Measurements from ENCODE around the gene EDIL3. TPM values are rescaled to one million over a fixed set of nuclear protein-coding genes. Genes with fewer than 3 reads are reported as not detected.
A peak's percentile ranks its signal among the peaks of the same experiment; 100 is the strongest.

The EDIL3 gene
- total and polyA plus RNA-seq, 2 donors (not counting 1 experiment from before 2014, with no cell fraction given), result 12.1 to 149 TPM

DNA sequence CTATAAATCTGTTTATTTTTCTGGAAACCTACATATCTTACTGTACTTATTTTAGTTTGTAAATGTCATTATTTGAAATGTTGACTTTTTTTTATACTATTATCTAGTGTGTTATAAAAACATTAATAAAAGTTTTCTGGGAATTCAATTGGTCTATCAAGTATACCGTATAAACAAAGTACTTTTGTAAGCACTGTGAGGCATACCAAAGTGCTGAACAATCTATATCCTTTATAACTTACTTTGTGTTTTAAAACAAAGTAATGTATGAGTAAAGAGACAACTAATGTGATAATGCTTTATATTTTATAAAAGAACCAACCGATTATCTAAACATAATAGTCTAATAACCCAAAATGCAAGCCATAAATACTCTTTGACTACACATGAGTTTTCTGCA lies 23.1 kb downstream of the EDIL3 start:
- Histone ChIP-seq H3K4me3 (replicated peaks in 1 of 4; ENCODE audit: control extremely low read depth in 1 of 4, insufficient read depth in 1 of 4, low read depth in 3 of 4, low read length in 4 of 4) (no peak overlapping the region), H3K4me1 (ENCODE audit: control insufficient read depth, extremely low read depth, insufficient read depth, low read length) (no peaks in the 10 kb centered on the region), H3K36me3 (ENCODE audit: control insufficient read depth, insufficient read depth, low read length) (no peaks in the 10 kb centered on the region), H3K9me3 (ENCODE audit: control insufficient read depth, insufficient read depth, low read depth, low read length) (no peaks in the 10 kb centered on the region), H3K9ac (ENCODE audit: insufficient read depth, low read length) (no peak overlapping the region), H3K79me2 (ENCODE audit: control insufficient read depth, insufficient read depth, low read length) (no peaks in the 10 kb centered on the region), H3K27me3 (ENCODE audit: control insufficient read depth, insufficient read depth, low read length) (no peaks in the 10 kb centered on the region), H3K4me2 (ENCODE audit: extremely low read depth, insufficient read depth, low read length) (no peak overlapping the region), H2AFZ (ENCODE audit: low read length) (no peak overlapping the region), H3K27ac (ENCODE audit: insufficient read depth, low read length) (no peak overlapping the region), H4K20me1 (ENCODE audit: control insufficient read depth, extremely low read depth, insufficient read depth, low read length) (no peaks in the 10 kb centered on the region)
- TF ChIP-seq EZH2 (IDR thresholded peaks at IDR 0.05; ENCODE audit: low read length, missing control alignments), result no peak
- TF ChIP-seq, protein P1, sequence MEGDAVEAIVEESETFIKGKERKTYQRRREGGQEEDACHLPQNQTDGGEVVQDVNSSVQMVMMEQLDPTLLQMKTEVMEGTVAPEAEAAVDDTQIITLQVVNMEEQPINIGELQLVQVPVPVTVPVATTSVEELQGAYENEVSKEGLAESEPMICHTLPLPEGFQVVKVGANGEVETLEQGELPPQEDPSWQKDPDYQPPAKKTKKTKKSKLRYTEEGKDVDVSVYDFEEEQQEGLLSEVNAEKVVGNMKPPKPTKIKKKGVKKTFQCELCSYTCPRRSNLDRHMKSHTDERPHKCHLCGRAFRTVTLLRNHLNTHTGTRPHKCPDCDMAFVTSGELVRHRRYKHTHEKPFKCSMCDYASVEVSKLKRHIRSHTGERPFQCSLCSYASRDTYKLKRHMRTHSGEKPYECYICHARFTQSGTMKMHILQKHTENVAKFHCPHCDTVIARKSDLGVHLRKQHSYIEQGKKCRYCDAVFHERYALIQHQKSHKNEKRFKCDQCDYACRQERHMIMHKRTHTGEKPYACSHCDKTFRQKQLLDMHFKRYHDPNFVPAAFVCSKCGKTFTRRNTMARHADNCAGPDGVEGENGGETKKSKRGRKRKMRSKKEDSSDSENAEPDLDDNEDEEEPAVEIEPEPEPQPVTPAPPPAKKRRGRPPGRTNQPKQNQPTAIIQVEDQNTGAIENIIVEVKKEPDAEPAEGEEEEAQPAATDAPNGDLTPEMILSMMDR (conservative IDR thresholded peaks at IDR 0.05 in 1 of 2, IDR thresholded peaks at IDR 0.05 in 1 of 2; ENCODE audit: low read depth in 1 of 2, low read length in 2 of 2), result no peak
- peak; percentile 10 to 38 for DNase-seq (ENCODE audit: low read depth in 2 of 2)

DNA sequence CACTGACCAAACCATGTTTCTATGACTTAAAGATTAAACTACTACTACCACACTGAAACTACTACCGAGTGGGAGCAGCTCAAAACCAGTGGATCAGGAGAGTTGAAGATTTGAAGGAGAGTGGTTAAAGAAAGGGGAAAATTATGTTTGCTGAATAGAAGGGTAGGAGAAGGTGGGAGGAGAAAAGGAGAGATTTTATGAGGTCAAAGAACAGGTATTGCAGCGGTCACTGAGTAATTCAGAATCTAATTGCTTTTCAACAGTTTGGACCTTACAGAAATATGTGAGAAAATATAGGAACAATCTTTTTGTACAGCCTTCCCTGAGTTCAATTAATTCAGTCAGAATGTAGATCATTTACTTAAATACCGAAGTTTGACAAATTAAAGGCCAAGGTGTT lies 24.6 kb downstream of the EDIL3 start:
- no peaks in the 10 kb centered on the region for H4K20me1 ChIP-seq (ENCODE audit: control insufficient read depth, extremely low read depth, insufficient read depth, low read length)
- TF ChIP-seq, protein P1 (conservative IDR thresholded peaks at IDR 0.05 in 1 of 2, IDR thresholded peaks at IDR 0.05 in 1 of 2; ENCODE audit: low read depth in 1 of 2, low read length in 2 of 2), result no peak
- no peak for TF ChIP-seq EZH2 (IDR thresholded peaks at IDR 0.05; ENCODE audit: low read length, missing control alignments)
- H3K9ac ChIP-seq (ENCODE audit: insufficient read depth, low read length), result no peak overlapping the region
- no peaks in the 10 kb centered on the region for H3K27me3 ChIP-seq (ENCODE audit: control insufficient read depth, insufficient read depth, low read length)
- H3K79me2 ChIP-seq (ENCODE audit: control insufficient read depth, insufficient read depth, low read length), result no peaks in the 10 kb centered on the region
- no peak overlapping the region for H2AFZ ChIP-seq (ENCODE audit: low read length)
- H3K27ac ChIP-seq (ENCODE audit: insufficient read depth, low read length), result no peak overlapping the region
- no peak for DNase-seq (ENCODE audit: low read depth in 2 of 2)
- no peak overlapping the region for H3K4me3 ChIP-seq (replicated peaks in 1 of 4; ENCODE audit: control extremely low read depth in 1 of 4, insufficient read depth in 1 of 4, low read depth in 3 of 4, low read length in 4 of 4)
- no peaks in the 10 kb centered on the region for H3K9me3 ChIP-seq (ENCODE audit: control insufficient read depth, insufficient read depth, low read depth, low read length)
- no peaks in the 10 kb centered on the region for H3K4me1 ChIP-seq (ENCODE audit: control insufficient read depth, extremely low read depth, insufficient read depth, low read length)
- no peaks in the 10 kb centered on the region for H3K36me3 ChIP-seq (ENCODE audit: control insufficient read depth, insufficient read depth, low read length)
- H3K4me2 ChIP-seq (ENCODE audit: extremely low read depth, insufficient read depth, low read length), result no peak overlapping the region

DNA sequence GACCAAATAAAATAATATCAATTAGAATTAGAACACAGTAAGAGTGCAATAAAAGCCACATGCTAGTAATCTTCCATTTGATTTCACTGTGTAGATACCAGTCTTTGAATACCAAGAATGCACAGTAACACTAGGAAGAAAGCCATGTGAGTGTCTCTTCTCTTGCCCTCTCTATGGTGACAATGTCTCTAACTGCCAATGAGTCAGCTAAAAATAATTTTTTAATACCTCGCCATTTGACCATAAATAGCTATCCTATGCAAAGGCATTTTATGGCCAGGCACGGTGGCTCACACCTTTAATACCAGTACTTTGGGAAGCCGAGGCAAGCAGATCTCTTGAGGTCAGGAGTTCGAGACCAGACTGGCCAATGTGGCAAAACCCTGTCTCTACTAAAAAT lies 30.6 kb downstream of the EDIL3 start:
- H3K4me1 ChIP-seq (ENCODE audit: control insufficient read depth, extremely low read depth, insufficient read depth, low read length), result no peaks in the 10 kb centered on the region
- no peak overlapping the region for H3K9ac ChIP-seq (ENCODE audit: insufficient read depth, low read length)
- H3K79me2 ChIP-seq (ENCODE audit: control insufficient read depth, insufficient read depth, low read length), result no peaks in the 10 kb centered on the region
- no peaks in the 10 kb centered on the region for H3K36me3 ChIP-seq (ENCODE audit: control insufficient read depth, insufficient read depth, low read length)
- H3K27ac ChIP-seq (ENCODE audit: insufficient read depth, low read length), result no peak overlapping the region
- no peaks in the 10 kb centered on the region for H3K27me3 ChIP-seq (ENCODE audit: control insufficient read depth, insufficient read depth, low read length)
- TF ChIP-seq EZH2 (IDR thresholded peaks at IDR 0.05; ENCODE audit: low read length, missing control alignments), result no peak
- no peaks in the 10 kb centered on the region for H3K9me3 ChIP-seq (ENCODE audit: control insufficient read depth, insufficient read depth, low read depth, low read length)
- H4K20me1 ChIP-seq (ENCODE audit: control insufficient read depth, extremely low read depth, insufficient read depth, low read length), result no peaks in the 10 kb centered on the region
- DNase-seq (ENCODE audit: low read depth in 2 of 2), result peak in 1 of 2 donors; percentile 18
- no peak overlapping the region for H3K4me3 ChIP-seq (replicated peaks in 1 of 4; ENCODE audit: control extremely low read depth in 1 of 4, insufficient read depth in 1 of 4, low read depth in 3 of 4, low read length in 4 of 4)
- H2AFZ ChIP-seq (ENCODE audit: low read length), result no peak overlapping the region
- H3K4me2 ChIP-seq (ENCODE audit: extremely low read depth, insufficient read depth, low read length), result no peak overlapping the region

All from fibroblast of lung (primary cell).